HEK293T (cell line): Measurements from ENCODE around the gene EPB41L3.

Experiments
- CTCF ChIA-PET: fragments of 350-600 bp; formaldehyde crosslinking; extraction: SDS; loops from one replicate; lab custom pipeline; 2021; ENCODE audit warnings: antibody characterized with exemption, inconsistent platforms; lab: Yijun Ruan, JAX
- POLR2A ChIA-PET: fragments of 350-600 bp; formaldehyde crosslinking; extraction: SDS; loops from one replicate; lab custom pipeline; 2020; ENCODE audit warnings: antibody characterized with exemption, inconsistent platforms; lab: Yijun Ruan, JAX
- DNase-seq: peaks from one replicate; pipeline ENCODE4 v3.0.0; 2012; ENCODE audit warnings: mixed read lengths; ENCODE audit errors: extremely low spot score
- ARNT ChIP-seq: fragments of 450-650 bp; IDR thresholded peaks from 2 replicates; pipeline ENCODE4 v1.6.1; 2017; ENCODE audit warnings: mild to moderate bottlenecking
- BHLHE40 ChIP-seq: fragments of 450-650 bp; IDR thresholded peaks from 2 replicates; pipeline ENCODE4 v1.6.1; 2016; ENCODE audit warnings: mild to moderate bottlenecking, moderate library complexity, borderline replicate concordance
- CTBP1 ChIP-seq: fragments of 450-650 bp; IDR thresholded peaks from 2 replicates; pipeline ENCODE4 v1.6.1; 2016; ENCODE audit warnings: borderline replicate concordance
- ELF4 ChIP-seq: fragments of 450-650 bp; IDR thresholded peaks from 2 replicates; pipeline ENCODE4 v1.6.1; 2017; ENCODE audit warnings: antibody characterized with exemption
- FOXA1 ChIP-seq: fragments of 450-650 bp; IDR thresholded peaks from 2 replicates; pipeline ENCODE4 v1.6.1; 2016; ENCODE audit warnings: mild to moderate bottlenecking
- FOXK2 ChIP-seq: fragments of 450-650 bp; IDR thresholded peaks from 2 replicates; pipeline ENCODE4 v1.6.1; 2016; ENCODE audit warnings: mild to moderate bottlenecking
- FOXM1 ChIP-seq: fragments of 450-650 bp; IDR thresholded peaks from 2 replicates; pipeline ENCODE4 v1.6.1; 2017; ENCODE audit warnings: mild to moderate bottlenecking, borderline replicate concordance
- HDGF ChIP-seq: fragments of 450-650 bp; IDR thresholded peaks from 2 replicates; pipeline ENCODE4 v1.6.1; 2017; ENCODE audit warnings: antibody characterized with exemption, borderline replicate concordance
- L3MBTL2 ChIP-seq: fragments of 450-650 bp; conservative IDR thresholded peaks from 2 replicates; pipeline ENCODE4 v1.6.1; 2016; ENCODE audit warnings: mild to moderate bottlenecking
- LEF1 ChIP-seq: fragments of 450-650 bp; IDR thresholded peaks from 2 replicates; pipeline ENCODE4 v1.6.1; 2017; ENCODE audit warnings: mild to moderate bottlenecking, borderline replicate concordance
- NFRKB ChIP-seq: fragments of 450-650 bp; IDR thresholded peaks from 2 replicates; pipeline ENCODE4 v1.6.1; 2016; ENCODE audit warnings: mild to moderate bottlenecking, moderate library complexity
- PKNOX1 ChIP-seq: fragments of 450-650 bp; IDR thresholded peaks from 2 replicates; pipeline ENCODE4 v1.6.1; 2016
- SP1 ChIP-seq: fragments of 450-650 bp; IDR thresholded peaks from 2 replicates; pipeline ENCODE4 v1.6.1; 2017
- SUZ12 ChIP-seq: fragments of 450-650 bp; IDR thresholded peaks from 2 replicates; pipeline ENCODE4 v1.6.1; 2016; ENCODE audit warnings: mild to moderate bottlenecking
- TARDBP ChIP-seq: fragments of 450-650 bp; IDR thresholded peaks from 2 replicates; pipeline ENCODE4 v1.6.1; 2016
- ZNF384 ChIP-seq: fragments of 450-650 bp; IDR thresholded peaks from 2 replicates; pipeline ENCODE4 v1.6.1; 2016

EPB41L3 gene

DNA sequence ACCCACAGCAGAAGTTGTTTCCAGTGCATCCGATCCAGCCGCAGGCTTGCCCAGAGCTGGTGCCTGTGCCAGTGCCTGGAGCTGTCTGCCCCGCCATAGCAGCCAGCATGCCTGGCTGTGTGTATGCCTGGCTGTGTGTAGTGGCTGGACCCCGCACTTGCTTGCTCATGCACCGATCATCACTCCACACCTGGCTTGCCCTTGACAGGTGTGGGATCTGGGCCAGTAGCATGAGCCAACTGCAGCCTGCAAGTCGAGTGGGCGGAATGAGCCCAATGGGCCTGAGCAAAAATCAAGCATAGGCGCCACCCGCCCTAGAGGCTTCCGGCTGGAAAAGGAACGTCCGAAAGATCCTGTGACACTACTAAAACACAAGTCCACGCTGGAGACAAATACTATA is 74.5 kb downstream of the EPB41L3 start:
- DNase-seq: no peak
- ChIA-PET CTCF (no interaction called here), POLR2A (no interaction called here)
- TF ChIP-seq ELF4 (no peak), PKNOX1 (no peak), SUZ12 (no peak), LEF1 (no peak), TARDBP (no peak), FOXM1 (no peak), L3MBTL2 (no peak), ARNT (no peak), FOXK2 (no peak), FOXA1 (no peak), ZNF384 (no peak), NFRKB (no peak), CTBP1 (no peak), BHLHE40 (no peak), SP1 (no peak)

- TF ChIP-seq ARNT: no peak
- no peak for TF ChIP-seq HDGF
- POLR2A ChIA-PET: no interaction called here
- no peak for DNase-seq
- CTCF ChIA-PET: no interaction called here
Measured at GRCh38 chr18:5468394-5468793, 75.4 kb downstream of the EPB41L3 start.

DNA sequence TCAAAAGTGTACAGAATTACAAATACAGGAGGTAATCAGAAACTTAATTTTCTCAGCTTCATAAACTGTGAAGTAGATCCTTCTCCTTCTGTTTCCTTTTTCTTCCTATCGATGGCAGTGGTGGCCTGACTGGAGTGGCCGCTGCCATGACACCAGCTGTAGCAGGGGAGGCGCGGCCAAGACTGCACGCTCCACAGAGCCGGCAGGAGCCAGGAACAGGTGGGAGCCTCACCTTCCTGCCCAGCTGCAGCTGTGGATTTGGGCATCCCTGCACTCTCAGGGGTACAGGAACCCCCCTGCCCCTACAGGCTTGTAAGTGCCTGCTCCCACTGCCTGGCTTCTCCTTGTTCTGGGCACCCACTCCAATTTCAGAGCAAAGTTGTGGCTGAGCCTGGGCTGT is 76.1 kb downstream of the EPB41L3 start:
- POLR2A ChIA-PET: no interaction called here
- CTCF ChIA-PET: interaction anchor here (0.8 kb wide), 1 partner anchor 202 kb away, joined by 3 read pairs; no protein-coding TSS in a partner anchor
- TF ChIP-seq PKNOX1 (no peak), TARDBP (no peak), CTBP1 (no peak), SP1 (no peak), FOXK2 (no peak), SUZ12 (no peak), ARNT (no peak), LEF1 (no peak), FOXM1 (no peak)
- DNase-seq: no peak

- DNase-seq: no peak
- CTCF ChIA-PET: no interaction called here
- POLR2A ChIA-PET: no interaction called here
- TF ChIP-seq SUZ12 (no peak), FOXA1 (no peak), ZNF384 (no peak), FOXM1 (no peak), FOXK2 (no peak), TARDBP (no peak), HDGF (no peak)
Measured at GRCh38 chr18:5466256-5466655, 77.5 kb downstream of the EPB41L3 start.

DNA sequence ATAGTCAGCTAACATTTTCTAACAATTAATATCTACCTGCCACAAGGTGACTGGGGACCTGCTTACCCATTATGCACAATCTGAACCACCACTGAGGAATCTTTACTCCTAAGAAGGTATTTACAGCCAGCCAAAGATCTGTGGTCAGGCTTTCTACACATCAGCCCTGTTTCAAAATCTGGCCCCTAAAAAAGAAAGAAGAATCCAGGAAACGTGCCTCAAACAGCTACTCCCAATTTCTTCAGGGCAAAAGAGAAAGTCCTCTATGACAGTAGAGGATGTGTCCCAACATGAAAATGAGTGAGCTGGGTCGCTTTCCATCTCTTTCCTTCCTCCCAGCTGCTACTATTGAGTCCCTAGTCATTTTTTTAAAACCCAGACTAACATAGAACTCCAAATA is 79.5 kb downstream of the EPB41L3 start:
- POLR2A ChIA-PET: no interaction called here
- no peak for DNase-seq
- TF ChIP-seq LEF1 (no peak), ZNF384 (no peak), NFRKB (no peak), PKNOX1 (no peak), TARDBP (no peak), SUZ12 (no peak), FOXA1 (no peak), CTBP1 (no peak), FOXK2 (no peak), SP1 (no peak), BHLHE40 (no peak), FOXM1 (no peak), ELF4 (no peak), HDGF (no peak), L3MBTL2 (no peak), ARNT (no peak)
- CTCF ChIA-PET: no interaction called here

- ChIA-PET CTCF (no interaction called here), POLR2A (no interaction called here)
- TF ChIP-seq L3MBTL2 (no peak), ZNF384 (no peak), CTBP1 (no peak), FOXK2 (no peak), PKNOX1 (no peak), LEF1 (no peak), TARDBP (no peak), BHLHE40 (no peak), FOXA1 (no peak), HDGF (no peak), ELF4 (no peak), ARNT (no peak), SUZ12 (no peak)
- no peak for DNase-seq
Measured at GRCh38 chr18:5463831-5464230, 80.0 kb downstream of the EPB41L3 start.
